Trophoblast cell (in vitro differentiated cells and primary cell): ENCODE data around the gene KDM4C.
"Not testable (repeated sequence)": the region's sequence is repeated elsewhere in the genome, so short reads cannot be mapped to it uniquely, and the experiment has no call there.

Experiments
- DNase-seq, 2 donors: peaks; one replicate each; pipeline ENCODE4 v3.0.0-alpha.2; 2016
- H2AFZ ChIP-seq: 2 replicates; pipeline ENCODE4 v1.6.1; 2013; ENCODE audit warnings: low read length, moderate library complexity, mild to moderate bottlenecking; ENCODE audit not compliant: insufficient read depth, poor library complexity
- H2AK5ac ChIP-seq: 2 replicates; pipeline ENCODE4 v1.6.1; 2013; ENCODE audit warnings: mild to moderate bottlenecking, low read length
- H2BK120ac ChIP-seq: 2 replicates; pipeline ENCODE4 v1.6.1; 2013; ENCODE audit warnings: low read length, mild to moderate bottlenecking, moderate library complexity; ENCODE audit not compliant: insufficient read depth, poor library complexity
- H2BK12ac ChIP-seq: 2 replicates; pipeline ENCODE4 v1.6.1; 2013; ENCODE audit warnings: mild to moderate bottlenecking, low read length, moderate library complexity
- H2BK5ac ChIP-seq: 2 replicates; pipeline ENCODE4 v1.6.1; 2013; ENCODE audit warnings: low read length, low read depth, moderate library complexity, mild to moderate bottlenecking; ENCODE audit not compliant: poor library complexity
- H3K14ac ChIP-seq: 2 replicates; pipeline ENCODE4 v1.6.1; 2013; ENCODE audit warnings: mild to moderate bottlenecking, low read length
- H3K18ac ChIP-seq: 2 replicates; pipeline ENCODE4 v1.6.1; 2013; ENCODE audit warnings: mild to moderate bottlenecking, low read length
- H3K23ac ChIP-seq: 2 replicates; pipeline ENCODE4 v1.6.1; 2013; ENCODE audit warnings: low read length
- H3K27ac ChIP-seq: 2 replicates; pipeline ENCODE4 v1.5.1; 2013; ENCODE audit warnings: low read depth, mild to moderate bottlenecking, inconsistent platforms, low read length, moderate library complexity
- H3K27me3 ChIP-seq: 2 replicates; pipeline ENCODE4 v1.6.1; 2013; ENCODE audit warnings: inconsistent platforms, mild to moderate bottlenecking, low read length, moderate library complexity; ENCODE audit not compliant: insufficient read depth
- H3K36me3 ChIP-seq, 2 experiments: 1 replicate in 1 of 2; 2 replicates in 1 of 2; pipeline ENCODE4 v1.6.1; 2013; ENCODE audit warnings: low read length in 2 of 2, mild to moderate bottlenecking in 2 of 2, moderate library complexity in 1 of 2; ENCODE audit not compliant: insufficient read depth in 2 of 2, control insufficient read depth in 1 of 2
- H3K4ac ChIP-seq: 2 replicates; pipeline ENCODE4 v1.6.1; 2013; ENCODE audit warnings: low read depth, mild to moderate bottlenecking, low read length, moderate library complexity
- H3K4me1 ChIP-seq, 2 experiments: 1 replicate in 1 of 2; 2 replicates in 1 of 2; pipeline ENCODE4 v1.6.1; 2013; ENCODE audit warnings: low read length in 2 of 2, mild to moderate bottlenecking in 2 of 2, moderate library complexity in 1 of 2; ENCODE audit not compliant: insufficient read depth in 2 of 2, control insufficient read depth in 1 of 2
- H3K4me2 ChIP-seq: 2 replicates; pipeline ENCODE4 v1.6.1; 2013; ENCODE audit warnings: inconsistent platforms, mild to moderate bottlenecking, low read length, moderate library complexity
- H3K4me3 ChIP-seq: 2 replicates; pipeline ENCODE4 v1.5.1; 2013; ENCODE audit warnings: mild to moderate bottlenecking, low read depth, low read length, inconsistent platforms
- H3K79me1 ChIP-seq: one replicate; pipeline ENCODE4 v1.6.1; 2013; ENCODE audit warnings: low read length
- H3K79me2 ChIP-seq: 2 replicates; pipeline ENCODE4 v1.6.1; 2013; ENCODE audit warnings: low read length, mild to moderate bottlenecking; ENCODE audit not compliant: control insufficient read depth, insufficient read depth, poor library complexity
- H3K9ac ChIP-seq: 2 replicates; pipeline ENCODE4 v1.6.1; 2013; ENCODE audit warnings: mild to moderate bottlenecking, low read length
- H3K9me3 ChIP-seq: 2 replicates; pipeline ENCODE4 v1.6.1; 2013; ENCODE audit warnings: low read depth, mild to moderate bottlenecking, control low read depth, inconsistent platforms, low read length; ENCODE audit not compliant: insufficient read depth
- H4K12ac ChIP-seq: 2 replicates; pipeline ENCODE4 v1.6.1; 2013; ENCODE audit warnings: low read depth, mild to moderate bottlenecking, low read length, moderate library complexity
- H4K8ac ChIP-seq: 2 replicates; pipeline ENCODE4 v1.6.1; 2013; ENCODE audit warnings: low read depth, mild to moderate bottlenecking, low read length, moderate library complexity
- H4K91ac ChIP-seq: one replicate; pipeline ENCODE4 v1.6.1; 2013; ENCODE audit warnings: low read depth, mild to moderate bottlenecking, low read length, moderate library complexity
- WGBS: extraction: QIAGEN DNeasy Blood & Tissue Kit; methylation state at CpG from one replicate; pipeline ENCODE4 v1.1.7; 2013; ENCODE audit warnings: missing lambda C conversion rate; ENCODE audit not compliant: insufficient read length, insufficient coverage; ENCODE audit errors: extremely low coverage; 5-methylcytosine and 5-hydroxymethylcytosine counted together

The KDM4C gene

GRCh38 chr9:7180247-7180646 lies 422.5 kb downstream of the KDM4C start:
- no peak overlapping the region for H2AFZ ChIP-seq

GRCh38 chr9:7183139-7183538 lies 425.4 kb downstream of the KDM4C start:
- H3K9me3 ChIP-seq, H3K4me3 ChIP-seq, H2AK5ac ChIP-seq, DNase-seq, H3K23ac ChIP-seq, H3K36me3 ChIP-seq, H3K9ac ChIP-seq, H2BK12ac ChIP-seq, H3K79me2 ChIP-seq, H3K18ac ChIP-seq, H3K4ac ChIP-seq, H4K12ac ChIP-seq, H3K14ac ChIP-seq, H4K8ac ChIP-seq, H3K27me3 ChIP-seq, H2BK120ac ChIP-seq, H2BK5ac ChIP-seq, H3K27ac ChIP-seq, H2AFZ ChIP-seq, H3K4me2 ChIP-seq: not testable (repeated sequence)
- WGBS, result no CpG with 5 or more reads among the region's 7 CpGs
- H3K79me1 ChIP-seq, result peaks cover 13% of the 10 kb centered on the region
- H4K91ac ChIP-seq, result peak overlapping the region; percentile 54
- H3K4me1 ChIP-seq, result peaks cover 5 to 12% of the 10 kb centered on the region in 2 experiments

More at GRCh38 chr9:7180247-7180646, 422.5 kb downstream of the KDM4C start:
- Histone ChIP-seq H4K91ac (peak overlapping the region; percentile 71), H2AK5ac (peak overlapping the region; percentile 3), H3K14ac (no peak overlapping the region), H2BK5ac (no peak overlapping the region), H3K9me3 (no peaks in the 10 kb centered on the region), H3K9ac (no peak overlapping the region), H2BK12ac (peak overlapping the region; percentile 32), H3K79me1 (peaks cover 15% of the 10 kb centered on the region), H3K18ac (no peak overlapping the region), H3K23ac (no peak overlapping the region), H3K4me2 (no peak overlapping the region), H3K27ac (no peak overlapping the region), H3K27me3 (no peaks in the 10 kb centered on the region), H3K4ac (no peak overlapping the region), H3K79me2 (no peaks in the 10 kb centered on the region), H3K4me3 (no peak overlapping the region), H4K8ac (no peak overlapping the region), H4K12ac (no peak overlapping the region), H3K4me1 (peaks cover 1 to 7% of the 10 kb centered on the region in 2 experiments), H2BK120ac (peak overlapping the region; percentile 13), H3K36me3 (peaks cover 2% of the 10 kb centered on the region in 2 experiments)
- DNase-seq, result no peak
- no CpG with 5 or more reads among the region's 5 CpGs for WGBS

- H3K4ac ChIP-seq, result no peak overlapping the region
- no peak overlapping the region for H3K14ac ChIP-seq
- no peaks in the 10 kb centered on the region for H3K9me3 ChIP-seq
- H4K8ac ChIP-seq, result no peak overlapping the region
- H3K4me3 ChIP-seq, result no peak overlapping the region
- H3K4me1 ChIP-seq, result peaks cover 5 to 8% of the 10 kb centered on the region in 2 experiments
- H4K91ac ChIP-seq, result peak overlapping the region; percentile 60
- no peak overlapping the region for H2BK120ac ChIP-seq
- no peak overlapping the region for H2AFZ ChIP-seq
- no peak overlapping the region for H3K9ac ChIP-seq
- peak; percentile 88 to 98 for DNase-seq
- peak overlapping the region; percentile 63 for H3K27ac ChIP-seq
- no peak overlapping the region for H3K18ac ChIP-seq
- H3K23ac ChIP-seq, result no peak overlapping the region
- H3K27me3 ChIP-seq, result no peaks in the 10 kb centered on the region
- H3K79me1 ChIP-seq, result peaks cover 6% of the 10 kb centered on the region
- no peak overlapping the region for H2BK12ac ChIP-seq
- H2AK5ac ChIP-seq, result no peak overlapping the region
- no peaks in the 10 kb centered on the region for H3K79me2 ChIP-seq
- no peak overlapping the region for H4K12ac ChIP-seq
- H3K4me2 ChIP-seq, result no peak overlapping the region
- H3K36me3 ChIP-seq, result peaks cover 2% of the 10 kb centered on the region in 2 experiments
- H2BK5ac ChIP-seq, result peak overlapping the region; percentile 15
These were observed 427.8 kb downstream of the KDM4C start for GRCh38 chr9:7185612-7186011.

- no CpG with 5 or more reads among the region's 1 CpG for WGBS
- Histone ChIP-seq H3K18ac (peak overlapping the region; percentile 42), H4K8ac (peak overlapping the region; percentile 51), H3K9ac (no peak overlapping the region), H3K79me1 (peaks cover 6% of the 10 kb centered on the region), H3K79me2 (no peaks in the 10 kb centered on the region), H3K4me2 (no peak overlapping the region), H3K4ac (peak overlapping the region; percentile 15), H3K4me3 (no peak overlapping the region), H3K23ac (no peak overlapping the region), H2BK12ac (peak overlapping the region; percentile 56), H2BK120ac (peak overlapping the region; percentile 41), H2AK5ac (peak overlapping the region; percentile 37), H3K27ac (peak overlapping the region; percentile 63), H2BK5ac (peak overlapping the region; percentile 33), H4K91ac (peak overlapping the region; percentile 73), H3K14ac (peak overlapping the region; percentile 19), H4K12ac (no peak overlapping the region), H3K36me3 (peaks cover 2% of the 10 kb centered on the region in 2 experiments), H3K4me1 (peaks cover 5 to 8% of the 10 kb centered on the region in 2 experiments), H3K9me3 (no peaks in the 10 kb centered on the region), H3K27me3 (no peaks in the 10 kb centered on the region), H2AFZ (no peak overlapping the region)
- peak; percentile 6 to 63 for DNase-seq
These were observed 428.4 kb downstream of the KDM4C start for GRCh38 chr9:7186175-7186574.
